HG03432 (cell line): ENCODE measurements around the gene ANK2.

Experiments used
- ATAC-seq: cut with Tn5 transposase; IDR thresholded peaks from one replicate; pipeline ENCODE4 v1.9.1; 2021; ENCODE audit warnings: mild to moderate bottlenecking, moderate library complexity; ENCODE audit not compliant: unreplicated experiment

ANK2 gene

DNA sequence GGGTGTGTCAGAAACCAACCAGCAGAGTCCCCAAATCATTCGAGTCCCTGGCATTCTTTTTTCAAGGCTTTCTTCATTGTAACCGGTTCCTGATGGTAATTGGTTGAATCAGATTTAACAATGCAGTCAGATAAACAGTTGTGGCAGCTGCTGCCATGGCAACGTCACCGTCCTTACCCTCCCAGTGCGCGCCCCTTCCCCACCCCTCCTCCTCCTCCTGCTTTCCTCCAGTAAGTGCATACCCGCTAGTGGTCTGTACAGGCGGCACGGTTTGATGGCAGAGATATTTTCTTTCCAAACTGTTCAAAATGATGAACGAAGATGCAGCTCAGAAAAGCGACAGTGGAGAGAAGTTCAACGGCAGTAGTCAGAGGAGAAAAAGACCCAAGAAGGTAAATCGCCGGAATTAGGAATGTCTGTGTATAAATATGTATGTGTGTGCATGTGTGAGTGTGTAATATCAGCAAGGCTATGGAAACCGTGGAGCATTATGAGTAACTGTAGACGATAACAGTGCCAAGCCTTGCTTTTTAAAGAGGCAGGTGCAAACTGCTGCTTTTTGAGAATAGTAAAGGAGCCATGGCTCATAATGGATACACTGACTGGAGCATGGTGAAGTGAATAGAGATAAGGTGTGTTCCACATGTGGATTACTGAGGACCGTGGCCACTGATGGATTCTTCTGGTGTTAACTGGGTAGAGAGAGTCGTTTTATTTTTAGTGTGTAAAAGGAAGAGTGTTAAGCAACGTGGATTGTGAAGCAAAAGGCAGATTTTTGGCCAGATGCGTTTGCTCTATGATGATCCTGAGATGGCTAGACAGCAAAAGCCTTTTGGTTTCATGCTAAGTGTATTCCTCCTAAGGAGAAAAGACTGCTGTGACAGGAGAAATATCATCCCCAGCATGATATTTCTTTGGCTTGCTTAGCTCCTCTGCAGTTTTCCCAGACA is at the start of gene ANK2:
Gene ANK2, plus strand, starts transcription at position 233 of the 950 bp plus-strand sequence. Its CDS starts 76 bp downstream, at position 309.
- ATAC-seq = no peak

DNA sequence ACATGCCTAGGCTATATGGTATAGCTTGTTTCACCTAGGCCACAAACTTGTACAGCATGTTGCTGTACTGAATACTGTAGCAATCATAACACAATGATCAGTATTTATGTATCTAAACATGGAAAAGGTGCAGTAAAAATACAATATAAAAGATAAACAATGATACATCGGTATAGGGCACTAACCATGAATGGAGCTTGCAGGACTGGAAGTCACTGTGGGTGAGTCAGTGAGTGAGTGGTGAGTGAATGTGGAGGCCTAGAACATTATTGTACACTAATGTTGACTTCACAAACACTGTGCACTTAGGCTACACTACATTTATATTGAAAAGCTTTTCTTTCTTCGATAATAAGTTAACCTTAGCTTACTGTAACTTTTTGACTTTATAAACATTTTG is 45.6 kb upstream of the ANK2 start:
- no peak for ATAC-seq

DNA sequence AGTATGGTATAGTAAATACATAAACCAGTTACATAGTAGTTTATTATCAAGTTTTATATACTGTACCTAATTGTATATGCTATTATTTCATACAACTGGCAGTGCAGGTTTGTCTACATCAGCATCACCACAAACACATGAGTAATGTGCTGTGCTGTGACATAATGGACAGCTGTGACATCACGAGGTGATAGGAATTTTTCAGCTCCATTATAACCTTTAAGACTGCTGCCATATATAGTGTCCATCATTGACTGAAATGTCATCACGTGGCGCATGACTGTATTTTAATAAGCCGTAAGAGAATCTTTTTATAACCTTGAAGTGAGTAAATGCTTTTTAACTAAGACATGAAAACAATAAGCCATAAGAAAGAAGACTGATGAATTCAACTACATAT is 44.8 kb upstream of the ANK2 start:
- no peak for ATAC-seq

DNA sequence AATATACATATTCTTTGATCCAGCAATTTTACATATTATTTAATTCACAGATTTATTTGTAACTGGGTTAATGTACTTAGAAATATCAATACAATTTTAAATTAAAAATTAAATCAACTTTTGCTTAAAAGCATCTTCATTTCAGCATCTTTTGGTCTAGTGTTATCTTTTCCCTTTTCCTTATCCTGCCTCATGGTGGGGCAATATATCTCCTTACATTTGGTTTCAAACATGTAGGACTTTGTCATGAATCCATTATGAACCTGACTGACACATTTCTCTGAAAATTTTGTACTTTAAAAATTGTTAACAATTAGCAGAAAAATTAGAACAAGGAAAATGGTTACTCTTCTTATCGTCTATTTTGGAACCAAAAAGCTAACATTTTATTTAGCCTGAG is 42.8 kb upstream of the ANK2 start:
- no peak for ATAC-seq

DNA sequence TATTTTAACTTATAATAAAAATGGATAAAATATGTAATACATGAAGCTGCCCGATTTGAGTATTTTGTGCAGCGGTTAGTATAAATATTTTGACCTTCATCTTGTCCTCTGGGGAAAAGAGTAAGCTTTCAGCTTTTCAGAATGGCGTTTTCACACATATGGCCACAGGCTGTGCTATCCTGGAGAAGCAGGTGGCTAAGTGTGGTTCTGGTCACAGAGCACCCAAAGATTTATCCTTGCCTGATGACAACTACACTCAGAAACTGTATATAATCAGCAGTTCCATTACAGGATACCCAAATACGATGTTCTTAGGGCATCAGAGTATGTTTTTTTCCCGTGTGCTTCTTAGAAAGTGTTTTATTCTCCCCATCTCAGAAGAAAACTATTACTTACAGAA is 42.3 kb upstream of the ANK2 start:
- no peak for ATAC-seq

DNA sequence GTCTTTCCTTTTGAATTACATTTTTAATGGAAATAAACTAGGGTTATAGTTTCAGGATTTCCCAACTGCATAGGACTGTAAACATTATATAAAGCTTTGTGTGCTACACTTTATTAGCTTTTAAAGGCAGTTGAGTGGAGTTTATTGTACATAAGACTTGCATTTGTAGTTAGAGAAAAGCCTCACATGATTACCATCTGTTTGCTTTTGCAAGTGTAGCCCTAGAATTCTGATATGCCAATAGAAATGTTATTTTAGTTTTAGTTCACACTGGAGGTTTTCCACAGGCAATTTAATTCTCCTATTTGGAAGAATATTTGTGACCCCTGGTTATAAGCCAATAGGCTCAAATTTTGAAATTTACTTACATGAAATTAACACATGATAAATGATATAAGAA is 41.3 kb upstream of the ANK2 start:
- ATAC-seq = no peak

DNA sequence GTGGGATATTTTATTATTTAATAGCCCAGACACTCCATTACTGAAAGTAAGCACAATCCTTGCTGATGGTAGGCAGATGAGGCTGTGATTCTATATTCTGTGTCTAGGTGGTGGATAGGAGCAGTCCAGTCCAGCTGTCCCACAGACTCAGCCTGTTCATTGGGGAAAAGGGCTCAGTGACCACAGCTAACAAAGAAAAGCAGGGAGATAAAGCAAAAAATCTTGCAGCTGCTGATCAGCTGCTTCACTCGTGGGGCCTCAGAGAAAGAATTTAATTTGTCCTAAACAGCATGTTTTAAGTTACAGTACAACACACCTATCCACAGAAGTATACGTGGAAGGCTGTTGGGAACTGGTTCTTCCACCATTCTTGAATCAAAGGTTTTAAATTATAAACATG is 40.7 kb upstream of the ANK2 start:
- no peak for ATAC-seq

DNA sequence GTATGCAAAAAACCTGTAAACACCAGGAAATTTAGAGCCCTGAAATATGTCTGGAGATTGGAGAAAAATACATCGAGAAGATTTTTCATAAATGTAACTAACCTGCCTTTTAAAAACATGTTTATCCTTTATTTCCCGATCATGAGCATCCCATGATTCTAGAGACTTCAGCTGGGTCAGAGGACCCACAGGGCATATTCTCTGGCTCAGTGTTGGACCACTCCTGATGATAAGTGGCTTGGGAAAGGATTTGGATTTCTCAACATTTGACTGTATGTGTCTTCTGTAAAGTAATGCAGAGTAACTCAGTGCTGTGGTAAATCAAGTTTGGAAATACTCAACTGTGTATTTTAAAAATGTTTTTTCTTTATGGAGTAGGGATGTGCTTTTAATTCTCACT is 40.0 kb upstream of the ANK2 start:
- no peak for ATAC-seq

DNA sequence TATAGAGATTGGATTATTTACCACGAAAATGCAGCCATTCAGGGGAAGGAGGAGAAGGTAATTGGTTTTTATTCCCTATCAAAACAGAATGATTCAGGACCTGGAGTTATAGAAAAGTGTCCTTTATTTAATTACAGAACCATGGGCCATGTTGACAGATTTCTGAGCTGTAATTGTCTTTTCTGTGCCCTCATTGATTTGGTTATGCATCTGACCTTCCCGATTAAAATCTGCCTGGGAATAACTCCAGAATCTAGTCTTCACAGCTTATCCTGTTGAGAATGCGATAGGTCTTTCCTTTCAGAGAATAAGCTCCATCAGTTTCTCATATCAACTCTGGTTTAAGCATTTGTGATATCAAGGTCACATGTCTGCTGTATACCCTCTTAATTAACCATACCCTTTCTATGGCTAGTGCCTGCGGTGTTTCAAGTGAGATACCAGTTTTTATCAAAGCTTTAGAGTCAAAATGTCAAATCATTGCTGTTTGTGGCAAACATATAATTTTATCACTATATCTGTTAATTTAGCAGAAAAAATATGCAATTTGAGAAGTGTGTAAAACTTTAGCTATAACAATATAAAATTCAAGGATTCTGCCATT is 37.2 kb upstream of the ANK2 start:
- ATAC-seq = no peak

DNA sequence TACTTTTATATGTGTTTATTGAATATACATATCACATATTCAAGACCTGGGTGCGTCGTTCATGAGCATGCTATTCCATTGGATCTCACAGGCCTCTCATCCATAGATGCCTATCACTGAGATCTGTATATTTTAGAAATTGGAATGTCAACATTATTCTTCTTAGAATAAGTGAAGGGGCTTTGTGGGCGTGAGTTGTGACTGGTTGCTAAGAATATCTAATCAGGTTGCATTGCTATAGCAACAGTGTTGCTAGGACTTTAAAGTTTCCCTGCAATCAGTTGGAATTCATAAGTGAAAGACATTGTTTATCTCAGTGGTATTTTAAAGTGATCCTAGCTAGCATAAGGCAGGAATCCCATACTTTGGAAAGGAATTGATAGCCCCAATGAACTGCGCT is 36.7 kb upstream of the ANK2 start:
- no peak for ATAC-seq

DNA sequence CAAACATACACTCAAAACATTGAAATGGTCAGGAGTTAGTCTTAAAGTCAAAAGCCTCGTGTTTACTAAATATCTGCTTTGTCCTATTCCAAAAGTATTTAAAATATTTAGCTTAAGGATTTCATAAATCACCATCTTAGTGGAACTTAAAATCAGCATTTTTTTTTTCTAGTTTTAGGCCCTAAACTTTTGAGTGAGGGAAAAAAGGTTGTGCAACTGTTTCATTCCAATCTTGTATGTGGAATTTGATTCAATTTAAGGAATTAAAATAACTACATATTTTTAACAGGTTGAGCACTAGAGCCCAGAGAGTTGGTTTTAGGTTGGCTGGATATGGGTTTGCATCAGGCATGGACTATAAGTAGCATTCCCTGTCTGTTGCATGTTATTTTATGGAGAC is 35.7 kb upstream of the ANK2 start:
- no peak for ATAC-seq

DNA sequence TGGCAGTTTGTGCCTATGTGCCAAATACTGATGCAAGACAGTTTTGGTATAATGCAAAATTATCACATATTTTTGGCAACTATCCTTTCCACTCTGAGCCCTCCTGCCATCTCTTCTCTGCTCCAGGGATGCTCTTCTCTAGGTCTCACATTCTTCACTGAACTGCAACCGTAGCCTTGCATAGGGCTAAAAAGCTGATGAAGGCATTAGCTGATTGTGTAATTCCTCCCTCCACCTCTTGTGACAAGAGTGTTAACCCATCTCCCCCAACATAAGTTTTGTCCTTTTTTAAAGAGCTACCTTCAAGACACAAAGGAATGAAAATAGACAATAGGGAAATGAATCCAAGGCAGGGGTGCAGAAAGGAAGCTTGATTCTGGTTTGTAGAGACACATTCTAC is 33.1 kb upstream of the ANK2 start:
- ATAC-seq = no peak

DNA sequence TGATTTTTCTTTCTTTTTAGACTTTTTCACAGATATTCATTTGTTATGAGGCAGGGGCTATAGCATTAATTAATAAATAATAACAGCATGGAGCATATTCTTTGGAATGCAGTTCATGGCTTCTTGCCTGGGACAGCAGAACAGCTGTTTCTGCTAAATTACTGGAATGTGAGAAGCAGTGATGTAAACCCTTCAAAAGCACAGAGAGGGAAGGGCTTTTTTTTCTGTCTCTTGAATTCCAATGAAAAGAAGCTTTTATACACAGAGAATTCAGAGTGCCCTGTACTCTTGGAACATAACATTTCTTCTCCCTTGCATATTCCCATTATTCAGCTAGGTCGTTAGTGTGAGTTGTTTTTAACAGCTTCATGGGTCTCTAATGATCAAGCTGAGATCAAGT is 28.5 kb upstream of the ANK2 start:
- ATAC-seq = no peak

DNA sequence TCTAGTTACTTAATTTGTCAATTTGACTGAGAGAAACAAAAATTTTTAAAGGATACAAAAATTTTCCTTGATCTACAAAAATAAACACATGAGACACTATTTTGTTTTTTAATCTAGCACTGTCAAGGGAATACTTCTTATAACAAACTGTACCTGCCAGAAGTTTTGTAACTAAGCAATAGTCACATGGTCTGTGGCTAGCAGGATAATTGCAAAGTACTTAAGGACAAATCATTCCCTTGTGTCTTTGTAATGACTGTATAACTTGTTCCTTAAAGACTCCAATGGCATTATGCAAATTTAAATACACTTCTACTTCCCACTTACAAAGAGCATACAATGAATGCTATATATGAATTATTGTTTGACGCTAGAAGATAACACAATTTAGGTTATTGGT is 25.1 kb upstream of the ANK2 start:
- no peak for ATAC-seq

DNA sequence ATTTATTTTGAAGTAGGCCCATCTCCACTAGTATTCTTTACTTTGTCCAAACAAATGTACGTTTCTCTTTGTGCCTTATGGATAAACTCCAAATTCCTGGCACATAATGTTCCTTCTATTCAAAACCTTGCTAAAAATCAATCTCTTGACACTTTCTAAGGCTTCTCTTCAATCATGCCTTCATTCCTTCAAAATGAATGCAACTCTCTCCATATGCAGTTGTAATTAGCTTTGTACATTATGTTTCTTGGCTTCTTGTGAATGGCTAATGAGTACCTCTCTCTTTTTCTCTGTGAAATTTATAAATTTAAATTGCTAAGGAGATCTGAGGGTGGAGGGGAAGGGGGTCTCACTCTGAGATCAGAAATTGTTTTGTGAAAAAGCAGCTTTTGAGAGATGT is 24.0 kb upstream of the ANK2 start:
- no peak for ATAC-seq

DNA sequence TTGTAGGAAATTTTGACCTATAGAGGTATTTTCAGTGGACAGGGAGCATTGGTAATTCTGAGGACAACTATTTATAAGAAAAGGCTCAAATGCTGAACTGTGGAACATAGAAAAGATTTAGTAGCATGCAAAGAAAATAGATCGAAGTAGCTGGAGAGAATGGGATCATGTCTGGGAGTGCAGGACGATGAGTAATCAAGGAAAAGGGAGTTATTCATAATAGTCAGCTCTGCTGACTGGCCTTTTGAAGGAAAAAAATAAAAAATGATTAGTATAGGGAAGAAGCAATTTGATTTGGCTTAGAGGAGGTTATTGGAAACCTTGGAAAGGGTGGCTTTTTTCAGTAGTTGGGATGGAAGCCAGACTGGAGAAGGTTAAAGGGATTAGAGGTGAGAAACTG is 22.9 kb upstream of the ANK2 start:
- ATAC-seq = no peak

DNA sequence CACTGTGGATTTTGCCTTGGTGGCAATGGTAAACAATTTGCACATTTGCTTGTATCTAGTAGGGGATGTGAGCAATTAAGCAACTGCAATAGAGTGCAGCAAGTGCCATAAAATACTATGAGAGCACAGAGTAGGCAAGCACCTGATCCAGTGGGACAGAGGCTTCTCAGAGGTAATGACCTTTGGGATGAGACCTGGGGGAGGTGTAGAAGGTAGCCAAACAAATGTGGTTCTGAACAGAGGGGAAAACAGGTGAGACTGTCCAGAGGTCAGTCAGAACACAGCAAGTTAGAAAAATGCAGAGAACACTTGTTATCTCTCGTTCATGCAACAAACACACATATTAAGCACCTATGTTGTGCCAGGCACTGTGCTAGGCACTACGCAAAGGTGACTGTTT is 21.4 kb upstream of the ANK2 start:
- no peak for ATAC-seq

DNA sequence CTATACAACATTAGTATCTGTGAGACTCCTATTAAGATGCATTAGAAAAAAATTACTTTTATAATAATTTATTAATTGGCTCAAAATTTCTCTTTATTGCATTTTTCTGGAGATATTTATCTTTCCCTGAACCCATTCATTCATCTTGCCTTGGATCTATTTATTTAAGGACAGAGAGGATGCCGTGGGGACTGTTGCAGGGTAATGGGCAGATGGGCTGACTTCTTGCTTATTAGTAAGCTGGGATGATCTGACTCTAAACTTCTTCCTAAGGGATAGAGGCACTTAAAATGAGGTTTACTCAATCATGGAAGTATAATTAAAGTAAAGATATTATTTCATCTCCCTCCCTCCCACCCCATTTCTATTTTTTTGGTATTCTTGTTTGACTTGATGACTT is 18.2 kb upstream of the ANK2 start:
- no peak for ATAC-seq

DNA sequence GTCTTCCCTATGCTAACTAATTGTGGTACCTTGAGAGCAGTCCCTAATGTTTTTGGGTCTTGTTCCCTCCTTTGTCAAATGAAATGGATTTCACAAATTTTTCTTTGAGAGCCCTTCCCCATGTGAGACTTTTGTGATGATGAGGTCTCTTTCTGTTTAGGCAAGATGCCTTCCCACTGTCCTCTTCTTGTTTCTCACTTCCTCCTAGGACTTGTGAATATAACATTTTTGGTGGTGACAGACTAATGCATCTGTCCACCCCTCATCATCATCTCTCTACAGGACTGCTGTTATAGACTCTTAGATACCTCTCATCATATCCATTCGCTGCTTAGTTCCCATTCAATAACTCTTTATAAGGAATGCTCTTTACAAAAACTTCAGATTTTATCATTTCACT is 8.7 kb upstream of the ANK2 start:
- ATAC-seq = no peak

DNA sequence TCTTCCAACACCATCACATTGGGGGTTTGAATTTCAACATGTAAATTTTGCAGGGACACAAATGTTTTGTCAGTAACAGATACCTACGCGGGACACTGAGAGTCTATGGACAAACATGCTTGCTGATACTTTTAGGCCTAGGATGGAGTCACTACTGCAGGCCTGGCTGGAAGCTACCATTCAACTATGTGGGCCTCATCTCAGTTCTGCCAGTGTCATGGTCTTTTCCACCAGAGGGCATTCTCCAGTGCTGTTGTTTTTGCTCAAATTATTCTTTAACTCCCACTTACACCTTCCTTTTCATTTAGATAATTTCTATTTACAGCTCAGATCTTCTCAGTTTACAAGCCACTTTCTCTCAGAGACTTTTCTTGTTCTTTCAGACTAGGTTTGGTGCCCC is 7.0 kb upstream of the ANK2 start:
- no peak for ATAC-seq

DNA sequence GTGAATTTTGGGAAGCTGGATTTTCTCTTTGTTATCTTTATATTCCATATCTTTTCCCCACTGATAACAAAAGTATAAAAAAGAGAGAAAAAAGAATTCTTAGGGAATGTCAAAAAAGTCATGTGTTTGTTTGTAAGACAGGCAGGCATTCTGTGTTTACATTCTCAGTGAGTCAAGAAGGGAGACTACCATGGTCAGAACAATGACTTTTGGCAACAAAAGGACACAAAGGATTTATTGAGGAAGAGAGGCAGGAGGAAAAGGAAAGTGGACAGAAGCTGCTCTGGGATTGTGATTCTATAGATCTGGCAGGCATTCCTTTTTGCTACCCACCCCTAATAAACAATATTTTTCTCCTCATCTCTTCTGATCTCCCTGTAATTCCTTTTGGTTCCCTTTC is 5.9 kb upstream of the ANK2 start:
- ATAC-seq = no peak

DNA sequence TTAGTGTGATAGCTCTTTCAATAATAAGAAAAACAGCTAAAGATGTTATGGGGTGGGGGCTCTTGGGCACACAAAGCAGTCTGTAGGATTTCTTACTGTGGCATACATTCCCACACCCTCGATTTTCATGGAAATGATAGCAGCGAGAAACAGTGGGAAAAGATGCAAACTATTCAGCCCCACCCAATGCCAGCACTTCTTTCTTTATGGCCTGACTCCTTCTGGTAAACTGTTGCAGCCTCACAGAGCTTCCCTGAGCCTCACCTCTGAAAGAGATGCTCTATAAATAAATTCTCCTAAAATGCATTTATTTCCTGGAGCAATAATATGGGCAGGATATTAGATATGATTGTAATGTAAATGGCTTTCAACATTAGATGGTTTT is 910 bp downstream of the ANK2 start:
- ATAC-seq = no peak

DNA sequence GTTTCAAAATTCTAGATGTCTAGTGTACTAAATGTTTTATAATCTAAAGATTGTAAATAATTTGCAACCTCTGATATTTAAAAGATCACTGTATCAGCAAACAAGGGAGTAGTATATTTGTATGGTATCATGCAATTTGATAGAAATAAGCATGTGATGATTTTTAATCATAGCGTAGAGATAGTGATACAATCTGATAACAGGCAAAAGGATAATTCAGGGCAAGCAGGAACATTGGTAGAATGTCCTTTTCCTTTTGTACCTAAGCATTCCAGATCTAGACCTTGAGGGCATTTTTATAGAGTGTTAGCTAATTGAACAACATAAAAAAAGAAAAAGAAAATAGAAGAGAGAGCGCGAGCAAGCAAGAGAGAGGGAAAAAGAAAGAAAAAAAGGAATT is 1.4 kb downstream of the ANK2 start:
- no peak for ATAC-seq
